NCI-H146 (cell line): ENCODE data around the gene EML1.
"Not testable (repeated sequence)": the region's sequence is repeated elsewhere in the genome, so short reads cannot be mapped to it uniquely, and the experiment has no call there.

Experiments
- DNase-seq: peaks from one replicate; lab custom pipeline; 2025; lab: John Stamatoyannopoulos, UW

The EML1 gene

GRCh38 chr14:99939421-99939820, 146.2 kb downstream of the EML1 start:
- no peak for DNase-seq

GRCh38 chr14:99940064-99940463, 146.9 kb downstream of the EML1 start:
- DNase-seq, result no peak

GRCh38 chr14:99941211-99941610, 148.0 kb downstream of the EML1 start:
- DNase-seq, result no peak

- DNase-seq, result no peak
Observed at GRCh38 chr14:99943620-99944019, 150.4 kb downstream of the EML1 start.

- DNase-seq, result no peak
Observed at GRCh38 chr14:99944241-99944651, 151.0 kb downstream of the EML1 start.

GRCh38 chr14:99945732-99946651, 152.8 kb downstream of the EML1 start:
- no peak for DNase-seq

GRCh38 chr14:99946652-99947489, 153.7 kb downstream of the EML1 start:
- DNase-seq, result no peak

GRCh38 chr14:99947695-99948094, 154.5 kb downstream of the EML1 start:
- DNase-seq, result no peak

GRCh38 chr14:99949011-99949732, 156.0 kb downstream of the EML1 start:
- DNase-seq, result not testable (repeated sequence)

- no peak for DNase-seq
Observed at GRCh38 chr14:99950181-99950580, 157.0 kb downstream of the EML1 start.

- no peak for DNase-seq
Observed at GRCh38 chr14:99951085-99951484, 157.9 kb downstream of the EML1 start.

GRCh38 chr14:99952039-99952438, 158.8 kb downstream of the EML1 start:
- no peak for DNase-seq

GRCh38 chr14:99952453-99952852, 159.2 kb downstream of the EML1 start:
- no peak for DNase-seq

- no peak for DNase-seq
Observed at GRCh38 chr14:99955826-99956455, 162.7 kb downstream of the EML1 start.

- DNase-seq, result no peak
Observed at GRCh38 chr14:99958380-99958779, 165.2 kb downstream of the EML1 start.

GRCh38 chr14:99961826-99962518, 168.8 kb downstream of the EML1 start:
- no peak for DNase-seq

GRCh38 chr14:99964979-99965378, 171.8 kb downstream of the EML1 start:
- no peak for DNase-seq

GRCh38 chr14:99966037-99966835, 173.0 kb downstream of the EML1 start:
- no peak for DNase-seq

GRCh38 chr14:99966912-99967311, 173.7 kb downstream of the EML1 start:
- DNase-seq, result no peak

GRCh38 chr14:99968191-99968920, 175.1 kb downstream of the EML1 start:
- DNase-seq, result no peak
